Measurements from ENCODE around the gene KRTAP8-1.

DNA sequence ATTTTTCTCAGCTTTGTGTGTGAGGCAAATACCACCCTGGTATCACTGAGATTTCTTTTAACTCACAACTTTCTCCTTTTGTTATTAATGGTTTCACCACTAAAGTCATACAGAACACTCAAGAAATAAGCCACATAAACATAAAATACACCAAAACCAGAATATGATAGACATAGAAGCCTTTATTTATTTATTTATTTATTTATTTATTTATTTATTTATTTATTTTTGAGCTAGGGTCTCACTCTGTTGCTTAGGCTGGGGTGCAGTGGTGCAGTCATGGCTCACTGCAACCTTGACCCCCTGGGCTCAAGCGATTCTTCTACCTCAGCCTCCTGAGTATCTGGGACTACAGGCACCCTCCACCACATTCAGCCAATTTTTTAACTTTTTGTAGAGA lies 12.5 kb downstream of the KRTAP8-1 start:
- TF ChIP-seq, protein P1, sequence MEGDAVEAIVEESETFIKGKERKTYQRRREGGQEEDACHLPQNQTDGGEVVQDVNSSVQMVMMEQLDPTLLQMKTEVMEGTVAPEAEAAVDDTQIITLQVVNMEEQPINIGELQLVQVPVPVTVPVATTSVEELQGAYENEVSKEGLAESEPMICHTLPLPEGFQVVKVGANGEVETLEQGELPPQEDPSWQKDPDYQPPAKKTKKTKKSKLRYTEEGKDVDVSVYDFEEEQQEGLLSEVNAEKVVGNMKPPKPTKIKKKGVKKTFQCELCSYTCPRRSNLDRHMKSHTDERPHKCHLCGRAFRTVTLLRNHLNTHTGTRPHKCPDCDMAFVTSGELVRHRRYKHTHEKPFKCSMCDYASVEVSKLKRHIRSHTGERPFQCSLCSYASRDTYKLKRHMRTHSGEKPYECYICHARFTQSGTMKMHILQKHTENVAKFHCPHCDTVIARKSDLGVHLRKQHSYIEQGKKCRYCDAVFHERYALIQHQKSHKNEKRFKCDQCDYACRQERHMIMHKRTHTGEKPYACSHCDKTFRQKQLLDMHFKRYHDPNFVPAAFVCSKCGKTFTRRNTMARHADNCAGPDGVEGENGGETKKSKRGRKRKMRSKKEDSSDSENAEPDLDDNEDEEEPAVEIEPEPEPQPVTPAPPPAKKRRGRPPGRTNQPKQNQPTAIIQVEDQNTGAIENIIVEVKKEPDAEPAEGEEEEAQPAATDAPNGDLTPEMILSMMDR (IDR thresholded peaks at IDR 0.05 in 2 of 3, conservative IDR thresholded peaks at IDR 0.05 in 1 of 3; ENCODE audit: control insufficient read depth in 2 of 3, extremely low read depth in 1 of 3, insufficient read depth in 1 of 3, low read depth in 3 of 3, low read length in 3 of 3): no peak
- TF ChIP-seq SP1 (IDR thresholded peaks at IDR 0.05; ENCODE audit: low read depth, low read length): no peak
- TF ChIP-seq MAX (IDR thresholded peaks at IDR 0.05; ENCODE audit: low read depth, low read length): no peak
- TF ChIP-seq NBN (IDR thresholded peaks at IDR 0.05): no peak
- TF ChIP-seq SIN3A (IDR thresholded peaks at IDR 0.05; ENCODE audit: low read depth, low read length): no peak
- TF ChIP-seq ZNF24 (IDR thresholded peaks at IDR 0.05): no peak
- no peak for TF ChIP-seq TAF1 (IDR thresholded peaks at IDR 0.05; ENCODE audit: borderline replicate concordance, low read depth, low read length)
- TF ChIP-seq RFX5 (IDR thresholded peaks at IDR 0.05; ENCODE audit: low read depth, low read length): no peak
- no peak for TF ChIP-seq EZH2 (IDR thresholded peaks at IDR 0.05; ENCODE audit: borderline replicate concordance, control insufficient read depth, low read depth, low read length)
- TF ChIP-seq, protein P2, sequence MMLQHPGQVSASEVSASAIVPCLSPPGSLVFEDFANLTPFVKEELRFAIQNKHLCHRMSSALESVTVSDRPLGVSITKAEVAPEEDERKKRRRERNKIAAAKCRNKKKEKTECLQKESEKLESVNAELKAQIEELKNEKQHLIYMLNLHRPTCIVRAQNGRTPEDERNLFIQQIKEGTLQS (IDR thresholded peaks at IDR 0.05; ENCODE audit: borderline replicate concordance, extremely low read depth, low read depth, low read length): no peak
